Astrocyte (in vitro differentiated cells and primary cell): ENCODE data around the gene GNAT1. TPM values are rescaled to one million over a fixed set of nuclear protein-coding genes. Genes with fewer than 3 reads are reported as not detected.
A peak's percentile ranks its signal among the peaks of the same experiment; 100 is the strongest.

Source experiments
- DNase-seq: peaks from one replicate; pipeline ENCODE4 v3.0.0-alpha.2; 2010; ENCODE audit warnings: low read depth
- FAIRE-seq: peaks from 2 replicates; lab custom pipeline; 2011; peaks lifted over from hg19 to GRCh38; lab: Jason Lieb, UNC
- H2AFZ ChIP-seq: 2 replicates; pipeline ENCODE4 v1.6.0; 2012; ENCODE audit warnings: low read depth, low read length, inconsistent platforms
- H3K27ac ChIP-seq: 2 replicates; pipeline ENCODE4 v1.5.1; 2011; ENCODE audit warnings: low read depth, low read length, inconsistent platforms
- H3K27me3 ChIP-seq: 2 replicates; pipeline ENCODE4 v1.6.0; 2011; ENCODE audit warnings: low read length, inconsistent platforms; ENCODE audit not compliant: insufficient read depth
- H3K36me3 ChIP-seq: 2 replicates; pipeline ENCODE4 v1.5.1; 2011; ENCODE audit warnings: low read length, inconsistent platforms; ENCODE audit not compliant: insufficient read depth
- H3K4me1 ChIP-seq: 2 replicates; pipeline ENCODE4 v1.5.1; 2011; ENCODE audit warnings: low read length, inconsistent platforms; ENCODE audit not compliant: insufficient read depth
- H3K4me2 ChIP-seq: 2 replicates; pipeline ENCODE4 v1.6.0; 2012; ENCODE audit warnings: low read length, inconsistent platforms
- H3K4me3 ChIP-seq: 2 replicates; pipeline ENCODE4 v1.5.1; 2011; ENCODE audit warnings: low read depth, mild to moderate bottlenecking, low read length, inconsistent platforms; ENCODE audit not compliant: insufficient read depth
- H3K79me2 ChIP-seq: 2 replicates; pipeline ENCODE4 v1.6.0; 2012; ENCODE audit warnings: mild to moderate bottlenecking, low read length, inconsistent platforms; ENCODE audit not compliant: insufficient read depth
- H3K9ac ChIP-seq: 2 replicates; pipeline ENCODE4 v1.6.0; 2012; ENCODE audit warnings: mild to moderate bottlenecking, low read length, inconsistent platforms
- H3K9me3 ChIP-seq: 2 replicates; pipeline ENCODE4 v1.5.1; 2012; ENCODE audit warnings: low read depth, mild to moderate bottlenecking, low read length, inconsistent platforms; ENCODE audit not compliant: insufficient read depth
- H4K20me1 ChIP-seq: 2 replicates; pipeline ENCODE4 v1.6.0; 2012; ENCODE audit warnings: low read length, inconsistent platforms; ENCODE audit not compliant: insufficient read depth
- H3K27ac Mint-ChIP-seq: one replicate; pipeline ENCODE4 v1.8.0; 2021; ENCODE audit warnings: mild to moderate bottlenecking, mixed read lengths; ENCODE audit not compliant: unreplicated experiment
- H3K27me3 Mint-ChIP-seq: one replicate; pipeline ENCODE4 v1.8.0; 2021; ENCODE audit warnings: low read depth, mixed read lengths; ENCODE audit not compliant: unreplicated experiment
- H3K36me3 Mint-ChIP-seq: one replicate; pipeline ENCODE4 v1.8.0; 2021; ENCODE audit warnings: low read depth, mixed read lengths; ENCODE audit not compliant: unreplicated experiment
- H3K4me1 Mint-ChIP-seq: one replicate; pipeline ENCODE4 v1.8.0; 2021; ENCODE audit warnings: low read depth, mixed read lengths; ENCODE audit not compliant: unreplicated experiment
- H3K4me3 Mint-ChIP-seq: one replicate; pipeline ENCODE4 v1.8.0; 2021; ENCODE audit warnings: mild to moderate bottlenecking, moderate library complexity, mixed read lengths; ENCODE audit not compliant: unreplicated experiment
- H3K9me3 Mint-ChIP-seq: one replicate; pipeline ENCODE4 v1.8.0; 2021; ENCODE audit warnings: mild to moderate bottlenecking, mixed read lengths; ENCODE audit not compliant: unreplicated experiment
- CTCF ChIP-seq: IDR thresholded peaks from 2 replicates; pipeline ENCODE4 v1.5.1; 2011; ENCODE audit warnings: low read depth, mild to moderate bottlenecking, inconsistent platforms, low read length, moderate library complexity; ENCODE audit not compliant: insufficient read depth
- EZH2 ChIP-seq: IDR thresholded peaks from 2 replicates; pipeline ENCODE4 v1.6.1; 2012; ENCODE audit warnings: mild to moderate bottlenecking, low read length, inconsistent platforms; ENCODE audit not compliant: insufficient read depth
- total RNA-seq: library from RNA; stranded (reverse); gene quantifications from 2 replicates; pipeline ENCODE4 v1.2.1, GENCODE V29; 2021

The GNAT1 gene
- total RNA-seq, 1 donor from 2014 or later: not detected

- DNase-seq (peak; percentile 92), FAIRE-seq (peak; percentile 43)
- H3K36me3 Mint-ChIP-seq: peaks cover 3% of the 10 kb centered on the region
- H3K4me3 ChIP-seq: peak within 1 kb of the TSS; percentile 92
- H3K4me3 Mint-ChIP-seq: peak within 1 kb of the TSS; percentile 100
- peak within 1 kb of the TSS; percentile 97 for H3K4me2 ChIP-seq
- peak within 1 kb of the TSS; percentile 74 for H2AFZ ChIP-seq
- no peaks in the 10 kb centered on the region for H3K9me3 ChIP-seq
- H3K27me3 Mint-ChIP-seq: no peaks in the 10 kb centered on the region
- peaks cover 20% of the 10 kb centered on the region for H3K4me1 ChIP-seq
- peaks cover 13% of the 10 kb centered on the region for H3K4me1 Mint-ChIP-seq
- peak within 1 kb of the TSS; percentile 63 for H3K27ac ChIP-seq
- no peaks in the 10 kb centered on the region for H3K9me3 Mint-ChIP-seq
- peaks cover 45% of the 10 kb centered on the region for H4K20me1 ChIP-seq
- peak within 1 kb of the TSS; percentile 95 for H3K9ac ChIP-seq
- H3K27me3 ChIP-seq: no peaks in the 10 kb centered on the region
- peaks cover 3% of the 10 kb centered on the region for H3K36me3 ChIP-seq
- H3K79me2 ChIP-seq: peaks cover 49% of the 10 kb centered on the region
- TF ChIP-seq CTCF (no peak), EZH2 (no peak)
- H3K27ac Mint-ChIP-seq: peak within 1 kb of the TSS; percentile 88
These were observed 44.5 kb downstream of the GNAT1 start, which contains the start of gene GNAI2 for GRCh38 chr3:50235716-50236483. Gene GNAI2, plus strand, starts transcription at chr3:50236204. Its CDS starts 132 bp downstream, at chr3:50236336.

- H3K36me3 ChIP-seq: peaks cover 3% of the 10 kb centered on the region
- no peak for FAIRE-seq
- no peak for TF ChIP-seq CTCF
- no peak for TF ChIP-seq EZH2
- no peak for DNase-seq
- H4K20me1 ChIP-seq: peaks cover 52% of the 10 kb centered on the region
- no peaks in the 10 kb centered on the region for H3K27me3 Mint-ChIP-seq
- peak overlapping the region; percentile 100 for H3K4me3 Mint-ChIP-seq
- H2AFZ ChIP-seq: no peak overlapping the region
- H3K4me3 ChIP-seq: peak overlapping the region; percentile 92
- H3K9me3 Mint-ChIP-seq: no peaks in the 10 kb centered on the region
- H3K27ac Mint-ChIP-seq: peak overlapping the region; percentile 88
- H3K79me2 ChIP-seq: peaks cover 56% of the 10 kb centered on the region
- H3K27ac ChIP-seq: peak overlapping the region; percentile 63
- H3K4me1 Mint-ChIP-seq: peaks cover 20% of the 10 kb centered on the region
- H3K4me1 ChIP-seq: peaks cover 27% of the 10 kb centered on the region
- H3K9ac ChIP-seq: peak overlapping the region; percentile 95
- no peaks in the 10 kb centered on the region for H3K27me3 ChIP-seq
- H3K4me2 ChIP-seq: peak overlapping the region; percentile 97
- H3K36me3 Mint-ChIP-seq: peaks cover 3% of the 10 kb centered on the region
- no peaks in the 10 kb centered on the region for H3K9me3 ChIP-seq
These were observed 45.2 kb downstream of the GNAT1 start for GRCh38 chr3:50236484-50237132.
